Measurements from ENCODE around the gene SPEG.
"Not testable (repeated sequence)": the region's sequence is repeated elsewhere in the genome, so short reads cannot be mapped to it uniquely, and the experiment has no call there.

The SPEG gene

DNA sequence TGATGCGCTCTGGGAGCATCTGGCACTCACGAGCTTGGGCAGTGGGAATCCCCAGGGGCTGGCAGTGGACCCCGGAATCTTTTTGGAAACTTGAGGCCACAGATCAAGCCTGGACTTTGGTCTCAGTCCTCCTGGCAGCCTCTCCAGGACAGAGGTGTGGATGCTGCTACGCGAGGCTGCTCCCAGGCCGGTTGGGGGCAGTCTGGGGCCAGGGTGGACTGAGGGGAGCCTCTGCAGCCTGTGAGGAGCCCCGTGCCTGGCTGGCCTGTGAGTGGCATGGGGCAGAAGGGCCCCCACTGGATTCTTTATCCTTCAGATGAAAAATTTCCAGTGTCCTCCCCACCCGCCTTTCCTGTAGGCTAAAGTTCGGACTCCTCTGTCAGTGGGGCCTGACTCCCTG lies 29.2 kb upstream of the SPEG start:
- no peak for DNase-seq

DNA sequence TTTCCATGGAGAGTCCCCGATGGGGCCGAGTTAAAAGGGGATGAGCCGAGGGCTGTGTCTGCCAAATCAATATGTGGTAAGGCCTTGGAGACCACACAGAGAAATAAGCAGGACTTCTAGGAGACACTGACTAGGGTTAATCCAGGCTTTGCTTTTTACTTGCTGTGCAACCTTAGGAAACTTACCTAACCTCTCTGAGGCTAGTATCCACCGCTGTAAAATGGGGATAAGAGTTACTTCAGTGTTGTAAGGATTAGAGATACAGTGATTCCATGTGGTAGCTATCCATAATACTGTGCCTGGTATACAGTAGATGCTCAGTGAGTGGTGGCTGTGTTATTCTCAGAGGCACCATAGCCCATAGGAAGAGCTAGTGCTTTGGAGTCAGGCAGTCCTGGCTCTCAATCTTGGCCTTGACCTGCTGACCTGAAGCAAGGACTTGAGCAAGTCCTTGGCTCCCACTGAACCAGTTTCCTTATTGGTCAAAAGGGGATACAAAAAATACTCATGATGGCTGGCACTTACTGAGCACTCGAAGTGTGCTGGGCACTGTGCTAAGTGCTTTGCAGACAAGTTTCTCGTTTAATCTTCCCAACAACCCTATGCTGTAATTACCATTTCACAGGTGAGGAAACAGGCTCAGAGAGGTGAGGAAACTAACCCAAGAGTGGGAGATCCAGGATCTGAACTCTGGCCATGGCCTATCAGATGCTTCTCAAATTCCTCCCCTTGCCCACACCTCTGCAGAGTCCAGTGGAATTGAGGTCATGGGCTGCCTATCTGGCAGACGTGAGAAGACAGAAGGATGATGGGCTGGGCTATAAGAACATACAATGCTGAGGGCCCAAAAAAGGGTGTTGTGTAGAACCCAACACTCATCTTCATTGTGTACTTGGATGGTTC lies 28.4 kb upstream of the SPEG start:
- DNase-seq: no peak

DNA sequence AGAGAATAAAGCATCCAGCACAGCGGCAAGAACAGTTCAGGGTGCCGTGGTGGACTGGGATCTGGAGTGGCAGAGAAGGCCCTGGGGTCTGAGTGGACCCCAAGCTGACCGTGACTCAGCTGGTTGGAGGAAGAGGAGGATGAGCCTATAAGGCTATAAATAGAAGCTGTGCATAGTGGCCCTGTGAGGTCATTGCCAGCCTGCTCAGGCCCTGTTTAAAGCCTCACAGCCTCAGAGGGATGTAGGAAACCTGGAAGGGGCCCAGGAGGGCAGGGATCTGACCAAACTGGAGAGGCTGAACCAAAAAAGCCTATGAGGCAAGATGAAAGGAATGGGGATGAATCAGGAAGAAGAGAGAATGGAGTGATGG lies 27.8 kb upstream of the SPEG start:
- no peak for DNase-seq

DNA sequence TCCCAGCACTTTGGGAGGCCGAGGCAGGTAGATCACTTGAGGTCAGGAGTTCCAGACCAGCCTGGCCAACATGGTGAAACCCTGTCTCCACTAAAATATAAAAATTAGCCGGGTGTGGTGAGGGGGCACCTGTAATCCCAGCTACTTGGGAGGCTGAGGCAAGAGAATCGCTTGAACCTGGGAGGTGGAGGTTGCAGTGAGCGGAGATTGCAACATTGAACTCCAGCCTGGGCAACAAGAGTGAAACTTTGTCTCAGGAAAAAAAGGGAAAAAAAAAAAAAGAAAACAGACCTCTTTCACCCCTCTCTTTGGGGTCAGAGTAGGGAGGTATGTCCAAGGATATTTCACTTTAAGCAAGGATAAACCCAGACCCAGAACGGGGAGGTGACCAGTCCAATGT lies 27.3 kb upstream of the SPEG start:
- DNase-seq: not testable (repeated sequence)

DNA sequence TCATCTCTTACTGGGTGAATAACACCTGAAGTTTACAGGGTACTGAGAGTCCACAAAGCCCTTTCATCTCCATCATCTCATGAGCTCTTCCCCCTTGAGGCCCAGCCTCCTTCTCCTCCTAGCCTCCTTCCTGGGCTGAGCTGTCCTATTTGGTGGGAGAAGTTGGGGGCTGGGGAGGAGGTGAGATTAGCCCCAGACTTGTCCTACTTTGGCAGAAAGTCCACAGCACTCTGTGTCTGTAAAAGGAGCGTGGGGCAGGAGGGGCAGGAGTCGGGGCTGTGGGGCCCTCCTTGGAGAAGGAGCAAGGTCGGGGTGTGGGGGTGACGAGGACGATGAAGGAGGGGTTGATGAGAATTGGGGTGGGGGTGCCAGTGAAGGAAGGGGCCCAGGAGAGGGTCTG lies 26.4 kb upstream of the SPEG start:
- no peak for DNase-seq

DNA sequence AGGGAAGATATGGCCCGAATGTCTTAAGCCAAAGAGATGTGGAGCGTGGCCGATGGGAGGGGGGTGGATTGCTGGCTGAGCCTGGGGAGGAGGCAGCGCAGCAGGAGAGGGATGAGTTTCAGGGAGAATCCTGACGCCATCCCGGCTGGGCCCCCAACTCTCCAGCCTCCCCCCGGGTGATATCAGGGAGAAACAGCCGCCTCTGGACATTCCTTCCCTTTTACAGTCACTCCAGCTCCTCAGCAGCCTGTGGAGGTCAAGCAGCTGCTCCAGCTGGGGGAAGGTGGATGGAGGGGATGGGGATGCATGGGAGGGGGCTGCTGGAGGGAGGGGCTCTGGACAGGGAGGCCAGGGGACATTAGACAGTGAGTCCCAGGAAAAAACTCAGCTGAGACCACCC lies 26.0 kb upstream of the SPEG start:
- DNase-seq: no peak

DNA sequence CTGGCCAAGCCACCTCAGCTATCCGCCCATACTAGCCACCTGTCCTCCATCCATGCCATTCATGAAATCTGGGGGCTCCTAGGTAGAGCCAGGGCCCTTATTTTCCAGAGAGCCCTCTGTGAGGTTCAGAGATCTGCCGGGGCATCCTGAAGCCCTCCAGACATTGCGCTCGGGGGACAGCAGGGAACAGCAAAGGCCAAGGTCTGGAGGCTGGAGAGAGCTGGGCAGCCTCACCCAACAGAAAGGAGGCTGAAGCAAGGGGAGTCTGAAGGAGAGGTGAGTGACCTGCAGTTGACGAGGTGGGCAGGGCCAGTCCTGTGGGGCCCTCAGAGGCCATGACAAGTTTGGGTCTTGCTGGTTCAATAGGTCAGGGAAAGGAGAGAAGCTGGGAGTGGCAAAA lies 25.0 kb upstream of the SPEG start:
- no peak for DNase-seq

DNA sequence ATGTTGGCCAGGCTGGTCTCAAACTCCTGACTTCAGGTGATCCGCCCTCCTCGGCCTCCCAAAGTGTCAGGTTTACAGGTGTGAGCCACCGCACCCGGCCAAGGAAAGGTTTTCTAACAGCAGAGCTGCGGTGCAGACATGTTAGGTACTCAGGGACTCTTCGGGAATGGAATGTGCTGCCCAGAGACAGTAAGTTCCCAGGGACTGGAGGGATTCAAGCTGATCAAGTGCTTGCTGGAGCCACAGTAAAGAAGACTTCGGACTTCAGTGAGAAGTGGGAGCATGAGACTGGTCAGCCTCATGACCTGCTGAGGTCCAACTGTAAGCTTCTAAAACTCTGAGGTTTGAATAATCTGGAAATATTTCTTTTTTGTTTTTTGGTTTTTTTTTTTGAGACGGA lies 24.3 kb upstream of the SPEG start:
- no peak for DNase-seq

DNA sequence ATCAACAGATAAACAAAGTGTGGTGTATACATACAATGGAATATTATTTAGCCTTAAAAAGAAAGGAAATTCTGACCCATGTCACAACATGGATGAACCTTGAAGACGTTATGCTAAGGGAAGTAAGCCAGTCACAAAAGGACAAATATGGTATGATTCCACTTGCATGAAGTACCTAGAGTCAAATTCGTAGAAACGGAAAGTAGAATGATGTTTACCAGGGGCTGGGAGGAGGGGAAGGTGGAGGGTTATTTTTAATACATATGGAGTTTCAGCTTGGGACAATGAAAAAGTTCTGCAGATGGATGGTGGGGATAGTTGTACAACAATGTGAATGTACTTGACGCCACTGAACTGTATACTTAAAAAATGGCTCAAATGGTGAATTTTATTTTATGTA lies 19.8 kb upstream of the SPEG start:
- DNase-seq: no peak

DNA sequence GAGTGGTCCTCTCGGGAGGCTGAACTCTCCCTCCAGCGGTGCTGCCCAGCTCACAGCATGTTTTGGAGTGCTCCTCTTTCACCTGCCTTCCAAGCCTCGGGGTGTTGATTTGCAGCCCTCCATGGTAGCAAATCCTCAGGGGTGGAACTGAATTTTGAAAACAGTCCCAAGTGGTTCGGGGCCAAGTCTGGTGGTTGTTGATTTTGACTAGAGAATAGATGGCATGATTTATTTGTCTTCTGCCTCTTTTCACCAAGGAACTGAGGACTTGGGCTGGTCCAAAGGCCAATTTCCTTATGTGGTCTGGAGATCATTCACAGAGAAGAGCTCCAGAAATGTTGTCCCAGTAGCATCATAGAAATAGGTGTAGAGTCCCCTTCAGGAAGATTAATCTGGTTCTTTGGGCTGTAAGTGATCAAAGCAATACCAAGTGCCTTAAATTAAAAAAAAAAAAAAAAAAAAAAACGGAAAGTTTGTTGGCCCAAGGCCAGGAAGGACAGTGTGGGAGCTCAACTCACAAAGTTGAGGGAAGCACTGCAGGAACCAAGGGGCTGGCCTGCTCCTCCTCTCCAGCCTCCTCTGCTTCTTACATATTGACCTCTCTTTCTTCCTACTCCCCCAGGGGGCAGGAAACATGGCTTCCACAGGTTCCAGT lies 18.9 kb upstream of the SPEG start:
- no peak for DNase-seq

DNA sequence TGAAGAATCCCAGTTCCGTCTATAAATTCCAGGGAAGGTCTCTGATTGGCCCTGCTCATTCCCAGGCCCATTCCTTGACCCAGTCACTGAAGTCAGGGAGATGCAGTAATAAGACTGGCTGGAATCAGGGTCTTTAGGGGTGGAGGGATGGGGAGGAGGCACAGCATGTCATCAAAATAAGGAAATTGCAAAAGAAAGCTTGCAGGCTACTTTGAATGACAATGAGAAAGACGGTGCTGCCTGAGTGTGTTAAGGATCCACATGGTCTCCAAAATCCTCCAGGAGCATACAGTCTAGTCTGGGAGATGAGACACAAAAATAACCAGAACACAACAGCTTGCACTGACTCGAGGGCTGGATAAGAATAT lies 18.4 kb upstream of the SPEG start:
- no peak for DNase-seq

DNA sequence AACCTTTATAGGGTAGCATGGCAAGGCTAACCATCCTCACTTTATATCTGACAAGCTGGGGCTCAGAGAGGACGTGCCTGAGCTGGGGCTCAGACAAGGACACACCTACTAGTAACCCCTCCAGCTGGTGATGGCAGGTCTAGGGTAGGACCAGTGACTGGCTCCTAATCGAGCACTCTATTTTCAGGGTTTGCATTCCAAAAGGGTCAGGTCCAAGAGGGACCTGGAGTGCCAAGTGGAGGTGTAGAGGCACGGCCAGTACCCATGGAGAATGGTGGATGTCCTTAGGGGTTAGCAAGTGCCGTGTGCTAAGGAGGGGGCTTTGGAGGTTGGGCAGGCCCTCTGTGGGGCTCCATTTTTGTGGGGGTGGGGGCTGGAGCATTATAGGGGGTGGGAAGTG lies 17.7 kb upstream of the SPEG start:
- no peak for DNase-seq

DNA sequence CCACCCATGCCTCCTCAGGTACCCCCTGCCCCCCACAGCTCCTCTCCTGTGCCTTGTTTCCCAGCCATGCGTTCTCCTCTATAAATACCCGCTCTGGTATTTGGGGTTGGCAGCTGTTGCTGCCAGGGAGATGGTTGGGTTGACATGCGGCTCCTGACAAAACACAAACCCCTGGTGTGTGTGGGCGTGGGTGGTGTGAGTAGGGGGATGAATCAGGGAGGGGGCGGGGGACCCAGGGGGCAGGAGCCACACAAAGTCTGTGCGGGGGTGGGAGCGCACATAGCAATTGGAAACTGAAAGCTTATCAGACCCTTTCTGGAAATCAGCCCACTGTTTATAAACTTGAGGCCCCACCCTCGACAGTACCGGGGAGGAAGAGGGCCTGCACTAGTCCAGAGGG lies 17.3 kb upstream of the SPEG start:
- DNase-seq: no peak

DNA sequence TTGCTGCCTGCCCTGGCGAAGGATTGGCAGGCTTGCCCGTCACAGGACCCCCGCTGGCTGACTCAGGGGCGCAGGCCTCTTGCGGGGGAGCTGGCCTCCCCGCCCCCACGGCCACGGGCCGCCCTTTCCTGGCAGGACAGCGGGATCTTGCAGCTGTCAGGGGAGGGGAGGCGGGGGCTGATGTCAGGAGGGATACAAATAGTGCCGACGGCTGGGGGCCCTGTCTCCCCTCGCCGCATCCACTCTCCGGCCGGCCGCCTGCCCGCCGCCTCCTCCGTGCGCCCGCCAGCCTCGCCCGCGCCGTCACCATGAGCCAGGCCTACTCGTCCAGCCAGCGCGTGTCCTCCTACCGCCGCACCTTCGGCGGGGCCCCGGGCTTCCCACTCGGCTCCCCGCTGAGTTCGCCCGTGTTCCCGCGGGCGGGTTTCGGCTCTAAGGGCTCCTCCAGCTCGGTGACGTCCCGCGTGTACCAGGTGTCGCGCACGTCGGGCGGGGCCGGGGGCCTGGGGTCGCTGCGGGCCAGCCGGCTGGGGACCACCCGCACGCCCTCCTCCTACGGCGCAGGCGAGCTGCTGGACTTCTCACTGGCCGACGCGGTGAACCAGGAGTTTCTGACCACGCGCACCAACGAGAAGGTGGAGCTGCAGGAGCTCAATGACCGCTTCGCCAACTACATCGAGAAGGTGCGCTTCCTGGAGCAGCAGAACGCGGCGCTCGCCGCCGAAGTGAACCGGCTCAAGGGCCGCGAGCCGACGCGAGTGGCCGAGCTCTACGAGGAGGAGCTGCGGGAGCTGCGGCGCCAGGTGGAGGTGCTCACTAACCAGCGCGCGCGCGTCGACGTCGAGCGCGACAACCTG lies 16.3 kb upstream of the SPEG start, which contains the start of gene DES:
Gene DES (plus strand): TSS at position 223 of the 857 bp plus-strand sequence. CDS start 86 bp downstream, at position 309.
- no peak for DNase-seq

DNA sequence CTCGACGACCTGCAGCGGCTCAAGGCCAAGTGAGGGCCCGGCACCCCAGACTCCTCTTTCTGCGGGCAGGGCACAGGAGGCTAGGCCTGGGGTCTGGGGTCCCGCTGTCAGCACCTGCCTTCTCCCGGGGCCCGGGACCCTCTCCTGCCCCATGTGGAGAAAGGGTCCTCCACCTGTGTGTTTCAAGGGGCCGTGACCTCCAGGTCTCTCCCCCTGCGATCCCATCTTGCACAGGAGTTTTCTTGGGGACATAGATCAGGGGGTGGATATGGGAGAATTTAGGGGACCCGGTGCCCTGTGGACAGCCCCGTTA lies 15.7 kb upstream of the SPEG start:
- no peak for DNase-seq

DNA sequence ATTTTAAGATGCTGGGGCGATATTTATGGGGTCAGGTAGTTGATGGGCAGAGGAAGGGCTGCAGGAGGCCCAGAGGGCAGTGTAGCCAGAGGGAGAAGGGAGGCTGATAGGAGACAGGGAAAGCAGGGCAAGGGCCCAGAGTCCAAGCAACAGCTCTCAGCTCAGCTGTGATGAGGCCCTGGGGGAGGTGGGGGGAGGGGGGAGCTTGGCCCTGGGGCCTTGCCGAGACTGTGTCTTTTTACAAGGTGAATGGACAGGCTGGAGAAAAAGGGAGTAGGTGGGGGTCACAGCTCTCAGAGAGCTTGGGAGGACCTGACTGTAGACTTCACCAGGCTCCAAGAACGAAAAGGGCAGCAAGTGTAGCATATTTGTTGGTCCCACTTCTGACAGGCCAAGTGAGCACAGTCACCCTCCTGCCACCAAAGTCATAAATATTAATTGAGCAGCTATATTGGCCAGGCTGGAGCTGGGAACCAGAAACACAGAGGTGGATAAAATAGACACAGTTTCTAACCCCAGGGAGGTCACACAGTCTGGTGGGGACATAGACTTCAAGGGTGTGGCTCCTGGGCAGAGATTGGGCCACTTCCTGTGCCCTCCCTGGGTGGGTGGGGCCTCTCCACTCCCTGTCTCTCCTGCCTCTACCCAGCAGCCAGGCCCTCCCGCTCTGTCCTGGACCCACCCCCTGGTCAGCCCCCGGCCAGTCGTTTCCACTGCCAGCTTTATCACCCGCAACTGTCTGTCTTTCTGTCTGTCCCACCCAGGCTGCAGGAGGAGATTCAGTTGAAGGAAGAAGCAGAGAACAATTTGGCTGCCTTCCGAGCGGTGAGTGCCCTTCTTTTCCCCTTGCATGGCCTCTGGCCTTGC lies 15.1 kb upstream of the SPEG start:
- DNase-seq: no peak

DNA sequence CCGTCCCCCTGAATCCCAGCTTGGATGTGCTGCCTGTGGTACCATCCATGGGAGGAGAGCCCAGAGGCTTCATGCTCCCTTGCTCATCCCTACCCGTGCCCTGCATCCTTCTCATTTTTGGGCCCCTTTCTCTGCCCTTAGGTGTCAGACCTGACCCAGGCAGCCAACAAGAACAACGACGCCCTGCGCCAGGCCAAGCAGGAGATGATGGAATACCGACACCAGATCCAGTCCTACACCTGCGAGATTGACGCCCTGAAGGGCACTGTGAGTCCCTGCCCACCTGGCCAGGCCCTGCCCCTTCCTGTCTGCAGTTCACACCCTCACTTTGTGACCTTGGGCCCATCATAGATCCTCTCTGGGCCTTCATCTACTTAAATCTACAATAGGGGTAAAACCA lies 14.0 kb upstream of the SPEG start:
- DNase-seq: no peak

DNA sequence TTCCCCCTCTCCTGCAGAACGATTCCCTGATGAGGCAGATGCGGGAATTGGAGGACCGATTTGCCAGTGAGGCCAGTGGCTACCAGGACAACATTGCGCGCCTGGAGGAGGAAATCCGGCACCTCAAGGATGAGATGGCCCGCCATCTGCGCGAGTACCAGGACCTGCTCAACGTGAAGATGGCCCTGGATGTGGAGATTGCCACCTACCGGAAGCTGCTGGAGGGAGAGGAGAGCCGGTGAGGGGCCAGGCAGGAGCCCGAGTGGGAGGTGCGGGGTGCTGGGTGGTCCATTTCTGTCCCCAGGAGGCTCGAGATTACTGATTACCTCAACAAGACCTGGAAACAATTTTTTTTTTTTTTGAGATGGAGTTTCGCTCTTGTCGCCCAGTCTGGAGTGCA lies 13.3 kb upstream of the SPEG start:
- no peak for DNase-seq

DNA sequence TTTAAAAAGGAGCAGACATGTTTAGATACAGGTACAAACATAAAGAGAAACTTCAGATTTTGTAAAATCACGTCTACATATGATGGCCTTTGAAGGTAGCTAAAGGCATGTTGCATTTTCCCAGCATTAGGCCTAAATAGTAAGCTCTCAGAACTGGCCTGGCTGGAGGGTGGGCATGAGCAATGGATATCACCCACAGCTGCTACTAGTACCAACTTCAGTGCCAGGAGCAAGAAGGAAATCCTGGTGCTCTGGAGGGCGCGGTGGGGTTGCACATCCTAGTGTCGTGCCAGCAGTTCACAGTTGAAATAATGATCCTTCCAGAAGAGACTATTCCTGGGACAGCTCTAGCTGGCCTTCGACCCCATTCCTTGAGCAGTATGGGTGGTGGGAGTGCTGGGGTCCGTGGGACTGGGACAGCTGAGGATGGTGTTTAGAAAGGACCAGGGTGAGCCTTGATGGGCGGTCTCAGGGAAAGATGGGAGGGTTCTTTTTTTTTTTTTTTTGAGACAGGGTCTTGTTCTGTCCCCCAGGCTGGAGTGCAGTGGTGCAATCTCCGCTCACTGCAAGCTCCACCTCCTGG lies 11.6 kb upstream of the SPEG start:
- no peak for DNase-seq

DNA sequence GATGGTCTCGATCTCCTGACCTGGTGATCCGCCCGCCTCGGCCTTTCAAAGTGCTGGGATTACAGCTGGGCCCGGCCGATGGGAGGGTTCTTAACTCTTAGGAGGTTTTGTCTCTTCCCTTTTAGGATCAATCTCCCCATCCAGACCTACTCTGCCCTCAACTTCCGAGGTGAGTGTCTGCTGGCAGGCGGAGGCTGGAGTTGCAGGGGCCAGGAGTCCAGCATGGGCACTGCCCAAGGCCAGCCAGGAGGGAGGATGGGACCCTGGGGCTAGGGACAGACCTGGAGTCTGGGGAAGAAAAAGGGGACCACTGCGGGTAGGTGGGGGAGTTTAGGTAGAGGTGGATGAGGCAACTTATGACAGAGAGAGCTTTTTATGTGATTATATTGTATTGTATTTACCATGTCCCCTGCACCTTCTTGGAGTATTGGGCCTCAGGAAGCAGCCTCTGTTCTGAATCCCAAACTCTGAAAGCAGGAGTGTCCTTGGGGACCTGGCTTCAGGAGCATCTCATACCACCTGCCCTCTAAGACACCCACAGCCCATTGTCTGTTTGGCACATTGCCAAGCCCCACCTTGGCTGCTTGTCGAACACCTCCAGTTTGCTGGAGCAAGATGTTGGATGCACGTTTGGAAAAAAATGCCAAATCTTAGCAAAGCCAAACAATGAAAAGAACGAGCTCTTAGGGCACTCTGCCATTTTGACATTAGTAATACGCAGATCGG lies 10.8 kb upstream of the SPEG start:
- no peak for DNase-seq

DNA sequence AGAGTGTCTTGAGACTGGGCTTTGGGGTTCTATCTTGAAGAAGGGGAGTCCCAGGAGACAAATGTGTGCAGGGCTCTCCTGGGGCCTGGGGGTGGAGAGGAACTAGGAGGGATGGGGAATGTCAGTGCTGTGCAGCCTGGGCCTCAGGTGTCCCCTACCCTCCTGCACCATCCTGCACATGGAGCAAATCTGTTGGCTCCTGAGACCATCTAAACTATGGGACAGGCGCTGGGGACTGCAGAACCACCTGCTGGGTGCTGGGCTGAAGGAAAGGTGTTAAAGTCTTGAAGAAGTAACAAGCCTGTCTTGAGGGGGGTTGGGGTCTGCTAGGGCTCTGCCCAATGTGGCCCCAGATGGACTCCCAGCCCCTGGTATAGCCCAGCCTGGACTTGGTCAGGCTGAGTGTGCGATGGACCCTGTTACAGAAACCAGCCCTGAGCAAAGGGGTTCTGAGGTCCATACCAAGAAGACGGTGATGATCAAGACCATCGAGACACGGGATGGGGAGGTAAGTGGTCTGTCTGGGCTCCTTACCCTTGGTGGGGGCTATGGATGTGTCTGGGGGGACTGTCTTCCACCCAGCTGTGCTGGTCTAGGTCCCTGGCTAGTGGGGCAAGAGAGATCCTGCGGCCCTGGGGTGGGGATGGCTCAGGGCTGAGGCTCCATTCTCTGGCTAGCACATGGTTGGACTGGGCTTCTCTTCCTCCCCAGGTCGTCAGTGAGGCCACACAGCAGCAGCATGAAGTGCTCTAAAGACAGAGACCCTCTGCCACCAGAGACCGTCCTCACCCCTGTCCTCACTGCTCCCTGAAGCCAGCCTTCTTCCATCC lies 9.2 kb upstream of the SPEG start:
- no peak for DNase-seq

Measured in NCI-H146 (cell line).